ENCODE results near the gene GALNT1.

GALNT1 gene

DNA sequence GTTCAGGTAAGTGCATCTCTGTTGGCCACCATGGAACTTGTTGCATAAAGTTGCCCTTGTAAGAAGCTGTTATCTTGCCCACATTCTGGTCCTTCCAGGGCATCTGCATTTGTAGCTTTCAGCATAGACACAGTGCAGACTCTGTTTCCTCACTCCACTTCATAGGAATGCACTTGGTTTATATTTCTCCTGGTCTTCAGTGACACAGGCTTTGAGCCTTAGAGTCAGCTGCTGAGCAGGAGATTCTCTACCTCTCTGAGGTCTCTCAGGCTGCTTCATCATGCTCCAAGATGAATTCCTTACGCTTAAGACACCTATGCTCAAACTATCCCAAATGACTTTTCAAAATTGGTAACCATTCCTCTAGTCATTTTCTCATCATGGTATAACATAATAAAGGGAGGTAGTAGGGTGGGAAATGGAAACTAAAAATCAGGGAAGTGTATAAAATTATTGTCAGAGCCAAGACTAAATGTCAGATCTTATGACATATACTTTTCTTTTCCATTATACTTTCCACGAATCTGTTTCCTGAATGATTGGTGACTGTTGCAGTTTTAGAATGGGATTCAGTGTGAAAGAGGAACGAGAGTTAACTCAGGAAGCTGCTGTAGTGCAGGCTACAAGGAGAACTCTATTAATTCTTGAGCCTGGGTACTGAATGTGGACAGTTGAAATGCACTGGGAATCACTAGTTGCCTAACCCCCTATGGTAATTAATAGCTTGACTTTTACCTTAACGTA, 72.0 kb downstream of the GALNT1 start:
- Histone ChIP-seq H3K9me3 (ENCODE audit: insufficient read depth, low read length) (no peaks in the 10 kb centered on the region), H2AFZ (ENCODE audit: low read depth, low read length, severe bottlenecking) (no peak overlapping the region), H3K9ac (ENCODE audit: low read length) (no peak overlapping the region), H3K9me2 (replicated peaks; ENCODE audit: insufficient read depth, low read length) (no peaks in the 10 kb centered on the region), H4K20me1 (ENCODE audit: low read depth, low read length) (no peaks in the 10 kb centered on the region), H3K4me3 (ENCODE audit: insufficient read depth, low read length, poor library complexity, severe bottlenecking) (no peak overlapping the region), H3K4me2 (ENCODE audit: low read depth, low read length, poor library complexity, severe bottlenecking) (no peak overlapping the region), H3F3A (ENCODE audit: insufficient read depth) (no peaks in the 10 kb centered on the region), H3K27me3 (ENCODE audit: low read length) (no peaks in the 10 kb centered on the region), H3K36me3 (ENCODE audit: low read length) (no peaks in the 10 kb centered on the region), H3K79me2 (ENCODE audit: insufficient read depth, low read length) (no peaks in the 10 kb centered on the region), H3K27ac (ENCODE audit: low read depth, low read length) (no peak overlapping the region)
- TF ChIP-seq CTCF (IDR thresholded peaks at IDR 0.05; ENCODE audit: insufficient read depth, low read length, poor library complexity, severe bottlenecking) (no peak), EZH2phosphoT487 (conservative IDR thresholded peaks at IDR 0.05; ENCODE audit: low read length) (no peak)

GRCh38 chr18:35658112-35658511, 76.6 kb downstream of the GALNT1 start:
- Histone ChIP-seq H3K4me3 (ENCODE audit: insufficient read depth, low read length, poor library complexity, severe bottlenecking) (no peak overlapping the region), H4K20me1 (ENCODE audit: low read depth, low read length) (no peaks in the 10 kb centered on the region), H3K9me3 (ENCODE audit: insufficient read depth, low read length) (no peaks in the 10 kb centered on the region), H3K79me2 (ENCODE audit: insufficient read depth, low read length) (no peaks in the 10 kb centered on the region), H3K27ac (ENCODE audit: low read depth, low read length) (no peak overlapping the region), H3K4me2 (ENCODE audit: low read depth, low read length, poor library complexity, severe bottlenecking) (no peak overlapping the region), H2AFZ (ENCODE audit: low read depth, low read length, severe bottlenecking) (no peak overlapping the region), H3K36me3 (ENCODE audit: low read length) (no peaks in the 10 kb centered on the region), H3K27me3 (ENCODE audit: low read length) (no peaks in the 10 kb centered on the region), H3K9ac (ENCODE audit: low read length) (no peak overlapping the region), H3F3A (ENCODE audit: insufficient read depth) (no peaks in the 10 kb centered on the region), H3K9me2 (replicated peaks; ENCODE audit: insufficient read depth, low read length) (no peaks in the 10 kb centered on the region)
- TF ChIP-seq CTCF (IDR thresholded peaks at IDR 0.05; ENCODE audit: insufficient read depth, low read length, poor library complexity, severe bottlenecking) (no peak), EZH2phosphoT487 (conservative IDR thresholded peaks at IDR 0.05; ENCODE audit: low read length) (no peak)

DNA sequence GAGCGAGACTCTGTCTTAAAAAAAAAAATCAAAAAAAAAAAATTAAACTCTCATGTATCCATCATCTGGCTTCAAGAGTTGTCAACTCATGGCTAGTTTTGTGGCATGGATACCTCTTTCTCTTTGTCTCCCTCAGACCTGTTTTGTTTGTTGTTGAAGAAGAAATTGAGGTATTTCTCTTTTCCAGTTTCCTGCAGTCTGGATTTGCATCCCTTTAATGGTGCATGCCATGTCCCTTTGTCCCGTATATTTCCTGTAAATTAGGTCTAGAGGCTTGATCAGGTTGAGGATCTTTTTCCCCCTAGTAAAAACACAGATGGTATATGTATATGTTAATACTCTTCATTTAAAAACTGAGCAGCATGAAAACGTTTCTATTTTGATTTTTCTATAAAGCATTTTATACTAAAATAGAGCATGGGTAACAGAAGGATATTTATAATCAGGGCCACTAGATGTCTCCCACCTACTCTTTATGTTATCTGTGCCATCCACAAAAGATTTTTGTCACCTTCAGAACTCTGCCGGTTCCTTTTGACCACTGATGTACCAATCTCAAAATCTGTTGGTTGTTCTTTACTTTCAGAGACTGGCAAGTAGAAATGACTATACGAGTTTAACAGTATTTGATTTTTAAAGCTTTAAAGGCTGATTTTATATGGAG, 80.1 kb downstream of the GALNT1 start:
- no peak overlapping the region for H3K27ac ChIP-seq (ENCODE audit: low read depth, low read length)
- no peak overlapping the region for H3K4me2 ChIP-seq (ENCODE audit: low read depth, low read length, poor library complexity, severe bottlenecking)
- no peak overlapping the region for H3K9ac ChIP-seq (ENCODE audit: low read length)
- H2AFZ ChIP-seq (ENCODE audit: low read depth, low read length, severe bottlenecking), result no peak overlapping the region
- H3K36me3 ChIP-seq (ENCODE audit: low read length), result peaks cover 3% of the 10 kb centered on the region; the same call in 1 of the 2 replicates
- no peaks in the 10 kb centered on the region for H3F3A ChIP-seq (ENCODE audit: insufficient read depth)
- H4K20me1 ChIP-seq (ENCODE audit: low read depth, low read length), result no peaks in the 10 kb centered on the region
- no peaks in the 10 kb centered on the region for H3K9me2 ChIP-seq (replicated peaks; ENCODE audit: insufficient read depth, low read length)
- no peak overlapping the region for H3K4me3 ChIP-seq (ENCODE audit: insufficient read depth, low read length, poor library complexity, severe bottlenecking)
- no peaks in the 10 kb centered on the region for H3K27me3 ChIP-seq (ENCODE audit: low read length)
- no peaks in the 10 kb centered on the region for H3K79me2 ChIP-seq (ENCODE audit: insufficient read depth, low read length)
- TF ChIP-seq CTCF (IDR thresholded peaks at IDR 0.05; ENCODE audit: insufficient read depth, low read length, poor library complexity, severe bottlenecking) (no peak), EZH2phosphoT487 (conservative IDR thresholded peaks at IDR 0.05; ENCODE audit: low read length) (no peak)
- H3K9me3 ChIP-seq (ENCODE audit: insufficient read depth, low read length), result no peaks in the 10 kb centered on the region

All from SU-DHL-6 (cell line).